ENCODE data around the gene LDAF1. TPM values are rescaled to one million over a fixed set of nuclear protein-coding genes. Genes with fewer than 3 reads are reported as not detected.
A peak's percentile ranks its signal among the peaks of the same experiment; 100 is the strongest.

Gene LDAF1
- total and polyA plus RNA-seq, 7 experiments from 2014 or later = 8.2 to 21.4 (median 15.8) TPM

DNA sequence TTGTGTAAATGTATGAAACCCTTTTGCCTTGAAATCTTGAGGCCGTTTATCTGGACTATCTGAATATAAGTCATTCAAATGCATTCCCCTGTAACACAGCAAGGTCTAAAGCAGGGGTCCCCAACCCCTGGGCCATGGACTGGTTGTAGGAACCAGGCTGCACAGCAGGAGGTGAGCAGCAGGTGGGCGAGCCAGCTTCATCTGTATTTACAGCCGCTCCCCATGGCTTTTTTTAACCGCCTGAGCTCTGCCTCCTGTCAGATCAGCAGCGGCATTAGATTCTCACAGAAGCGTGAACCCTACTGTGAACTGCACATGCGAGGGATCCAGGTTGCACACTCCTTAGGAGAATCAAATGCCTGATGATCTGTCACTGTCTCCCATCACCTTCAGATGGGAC lies 32.0 kb upstream of the LDAF1 start:
- Histone ChIP-seq H3K9me3 (ENCODE audit: control insufficient read depth in 2 of 3, low read length in 3 of 3) (no peaks in the 10 kb centered on the region), H3K4me3 (ENCODE audit: low read length) (no peak overlapping the region), H3K36me3 (ENCODE audit: control insufficient read depth in 2 of 3, insufficient read depth in 3 of 3, low read length in 3 of 3) (peaks cover 0 to 5% (median 0%) of the 10 kb centered on the region in 3 experiments), H3K27ac (ENCODE audit: low read depth, low read length) (no peak overlapping the region), H3K4me1 (ENCODE audit: control insufficient read depth in 2 of 2, insufficient read depth in 2 of 2, low read length in 2 of 2) (no peaks in the 10 kb centered on the region), H3K27me3 (ENCODE audit: control insufficient read depth in 2 of 2, insufficient read depth in 2 of 2, low read length in 2 of 2) (no peaks in the 10 kb centered on the region)
- Mint-ChIP-seq H3K4me1 (peaks cover 0 to 2% (median 0%) of the 10 kb centered on the region in 7 donors), H3K4me3 (no peak overlapping the region), H3K36me3 (peaks cover 0 to 41% (median 13%) of the 10 kb centered on the region in 5 donors), H3K27me3 (no peaks in the 10 kb centered on the region), H3K27ac (no peak overlapping the region), H3K9me3 (peaks cover 0 to 2% (median 0%) of the 10 kb centered on the region in 11 donors)
- ChIA-PET POLR2A (no interaction called here), CTCF (no interaction called here)
- no peak for ATAC-seq
- intact Hi-C loops (cut with micrococcal nuclease) = no loop called here
- no peak for DNase-seq

DNA sequence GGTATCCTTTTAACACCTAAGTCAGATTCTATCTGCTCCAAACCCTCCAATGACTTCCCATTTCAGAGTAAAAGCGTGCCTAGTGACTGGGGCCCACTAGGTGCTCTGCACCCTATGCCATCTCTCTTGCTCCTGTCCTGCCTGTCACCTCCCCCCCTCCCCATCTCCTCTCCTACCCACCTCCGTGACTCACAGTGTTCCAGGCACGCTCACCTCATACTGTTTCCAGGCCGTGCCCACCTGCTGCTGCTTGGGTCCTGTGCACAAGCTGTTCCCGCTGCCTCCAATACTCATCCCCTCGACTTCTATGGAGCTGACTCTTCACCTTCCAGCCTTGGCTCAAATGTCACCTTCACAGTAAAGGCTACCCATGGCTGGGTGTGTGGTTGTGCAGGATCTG lies 29.5 kb upstream of the LDAF1 start:
- no peak overlapping the region for H3K4me3 Mint-ChIP-seq
- Histone ChIP-seq H3K4me3 (ENCODE audit: low read length) (no peak overlapping the region), H3K9me3 (ENCODE audit: control insufficient read depth in 2 of 3, low read length in 3 of 3) (no peaks in the 10 kb centered on the region), H3K4me1 (ENCODE audit: control insufficient read depth in 2 of 2, insufficient read depth in 2 of 2, low read length in 2 of 2) (no peaks in the 10 kb centered on the region), H3K27me3 (ENCODE audit: control insufficient read depth in 2 of 2, insufficient read depth in 2 of 2, low read length in 2 of 2) (no peaks in the 10 kb centered on the region), H3K36me3 (ENCODE audit: control insufficient read depth in 2 of 3, insufficient read depth in 3 of 3, low read length in 3 of 3) (peaks cover 0 to 5% (median 0%) of the 10 kb centered on the region in 3 experiments), H3K27ac (ENCODE audit: low read depth, low read length) (no peak overlapping the region)
- intact Hi-C loops (cut with micrococcal nuclease) = no loop called here
- no peaks in the 10 kb centered on the region for H3K4me1 Mint-ChIP-seq
- H3K27ac Mint-ChIP-seq = no peak overlapping the region
- ATAC-seq = no peak
- no peaks in the 10 kb centered on the region for H3K27me3 Mint-ChIP-seq
- POLR2A ChIA-PET = no interaction called here
- CTCF ChIA-PET = no interaction called here
- H3K36me3 Mint-ChIP-seq = peaks cover 0 to 27% (median 6%) of the 10 kb centered on the region in 5 donors
- no peak for DNase-seq
- H3K9me3 Mint-ChIP-seq = peaks cover 0 to 2% (median 0%) of the 10 kb centered on the region in 11 donors

DNA sequence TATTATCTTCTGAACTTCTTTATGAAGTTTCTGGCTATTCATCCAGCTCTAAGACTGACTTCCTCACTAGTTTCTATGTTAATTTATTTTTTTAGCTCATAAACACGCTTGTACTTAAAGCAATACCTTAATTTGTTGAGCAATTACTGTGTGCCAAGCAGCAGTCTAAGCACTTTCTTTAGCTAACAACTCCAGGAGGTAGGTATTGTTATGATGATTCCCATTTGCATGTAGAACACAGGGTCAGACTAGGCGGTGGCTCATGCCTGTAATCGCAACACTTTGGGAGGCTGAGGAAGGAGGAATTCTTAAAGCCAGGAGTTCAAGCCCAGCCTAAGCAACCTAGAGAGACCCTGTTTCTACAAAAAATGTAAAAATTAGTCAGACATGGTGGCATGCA lies 27.7 kb upstream of the LDAF1 start:
- Histone ChIP-seq H3K27ac (ENCODE audit: low read depth, low read length) (no peak overlapping the region), H3K27me3 (ENCODE audit: control insufficient read depth in 2 of 2, insufficient read depth in 2 of 2, low read length in 2 of 2) (no peaks in the 10 kb centered on the region), H3K4me1 (ENCODE audit: control insufficient read depth in 2 of 2, insufficient read depth in 2 of 2, low read length in 2 of 2) (no peaks in the 10 kb centered on the region), H3K9me3 (ENCODE audit: control insufficient read depth in 2 of 3, low read length in 3 of 3) (no peaks in the 10 kb centered on the region), H3K36me3 (ENCODE audit: control insufficient read depth in 2 of 3, insufficient read depth in 3 of 3, low read length in 3 of 3) (no peaks in the 10 kb centered on the region), H3K4me3 (ENCODE audit: low read length) (no peak overlapping the region)
- Mint-ChIP-seq H3K9me3 (peaks cover 0 to 2% (median 0%) of the 10 kb centered on the region in 11 donors), H3K27ac (no peak overlapping the region), H3K4me1 (peaks cover 0 to 2% (median 0%) of the 10 kb centered on the region in 7 donors), H3K4me3 (no peak overlapping the region), H3K36me3 (peaks cover 0 to 13% (median 0%) of the 10 kb centered on the region in 5 donors), H3K27me3 (no peaks in the 10 kb centered on the region)
- intact Hi-C loops (cut with micrococcal nuclease) = no loop called here
- ChIA-PET POLR2A (interaction anchor here (0.7 kb wide), 1 partner anchor 42 kb away, joined by 3 read pairs; no protein-coding TSS in a partner anchor), CTCF (no interaction called here)
- ATAC-seq = no peak
- DNase-seq = no peak

DNA sequence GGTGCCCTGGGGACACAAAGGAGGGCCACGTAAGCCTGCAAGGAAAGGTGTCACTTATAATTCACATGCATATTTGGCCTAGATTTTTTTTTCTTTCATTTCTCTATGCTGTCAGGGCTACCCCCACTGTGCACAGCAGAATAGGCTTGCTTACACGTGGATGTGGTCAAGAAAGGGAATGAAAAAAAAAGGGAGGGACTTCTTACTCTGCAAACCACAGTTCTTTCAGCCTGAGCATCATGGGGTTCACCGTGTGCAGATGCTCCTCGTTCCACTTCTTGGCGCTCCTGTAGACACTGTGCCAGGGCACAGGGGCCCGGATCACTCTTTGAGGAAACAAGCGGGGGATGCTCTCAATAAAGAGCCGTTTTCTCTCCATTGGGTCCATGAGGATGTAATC lies 24.4 kb upstream of the LDAF1 start:
- POLR2A ChIA-PET = no interaction called here
- Mint-ChIP-seq H3K4me3 (no peak overlapping the region), H3K4me1 (peaks cover 0 to 2% (median 0%) of the 10 kb centered on the region in 7 donors), H3K9me3 (peaks cover 0 to 2% (median 0%) of the 10 kb centered on the region in 11 donors), H3K27ac (no peak overlapping the region), H3K27me3 (no peaks in the 10 kb centered on the region), H3K36me3 (peaks cover 0 to 4% (median 0%) of the 10 kb centered on the region in 5 donors)
- H3K4me3 ChIP-seq (ENCODE audit: low read length) = no peak overlapping the region
- intact Hi-C loops (cut with micrococcal nuclease) = no loop called here
- H3K27me3 ChIP-seq (ENCODE audit: control insufficient read depth in 2 of 2, insufficient read depth in 2 of 2, low read length in 2 of 2) = no peaks in the 10 kb centered on the region
- H3K36me3 ChIP-seq (ENCODE audit: control insufficient read depth in 2 of 3, insufficient read depth in 3 of 3, low read length in 3 of 3) = no peaks in the 10 kb centered on the region
- H3K9me3 ChIP-seq (ENCODE audit: control insufficient read depth in 2 of 3, low read length in 3 of 3) = no peaks in the 10 kb centered on the region
- DNase-seq (no peak), ATAC-seq (no peak)
- CTCF ChIA-PET = no interaction called here
- no peaks in the 10 kb centered on the region for H3K4me1 ChIP-seq (ENCODE audit: control insufficient read depth in 2 of 2, insufficient read depth in 2 of 2, low read length in 2 of 2)
- H3K27ac ChIP-seq (ENCODE audit: low read depth, low read length) = no peak overlapping the region

DNA sequence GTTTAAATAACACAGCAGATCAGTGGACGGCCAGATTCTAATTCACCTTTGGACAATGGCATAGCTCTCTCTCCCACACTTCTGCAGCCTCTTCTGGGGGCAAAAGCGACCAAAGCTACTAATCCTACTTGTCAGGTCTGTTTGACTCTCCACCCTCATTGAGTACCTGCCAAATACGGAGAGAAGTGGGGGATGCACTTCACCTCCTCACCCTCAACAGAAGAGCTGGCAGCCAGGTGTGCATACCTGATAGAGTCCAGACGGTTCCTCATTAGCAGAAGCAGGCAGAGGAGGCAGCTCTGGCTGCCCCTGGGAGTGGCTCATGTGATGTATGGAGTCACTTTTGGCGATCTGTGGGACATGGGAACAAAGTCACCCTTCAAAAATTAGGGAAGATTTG lies 12.7 kb upstream of the LDAF1 start:
- H3K9me3 Mint-ChIP-seq = peaks cover 0 to 15% (median 6%) of the 10 kb centered on the region in 11 donors
- CTCF ChIA-PET = no interaction called here
- H3K27me3 Mint-ChIP-seq = peaks cover 8 to 24% (median 11%) of the 10 kb centered on the region in 5 donors

DNA sequence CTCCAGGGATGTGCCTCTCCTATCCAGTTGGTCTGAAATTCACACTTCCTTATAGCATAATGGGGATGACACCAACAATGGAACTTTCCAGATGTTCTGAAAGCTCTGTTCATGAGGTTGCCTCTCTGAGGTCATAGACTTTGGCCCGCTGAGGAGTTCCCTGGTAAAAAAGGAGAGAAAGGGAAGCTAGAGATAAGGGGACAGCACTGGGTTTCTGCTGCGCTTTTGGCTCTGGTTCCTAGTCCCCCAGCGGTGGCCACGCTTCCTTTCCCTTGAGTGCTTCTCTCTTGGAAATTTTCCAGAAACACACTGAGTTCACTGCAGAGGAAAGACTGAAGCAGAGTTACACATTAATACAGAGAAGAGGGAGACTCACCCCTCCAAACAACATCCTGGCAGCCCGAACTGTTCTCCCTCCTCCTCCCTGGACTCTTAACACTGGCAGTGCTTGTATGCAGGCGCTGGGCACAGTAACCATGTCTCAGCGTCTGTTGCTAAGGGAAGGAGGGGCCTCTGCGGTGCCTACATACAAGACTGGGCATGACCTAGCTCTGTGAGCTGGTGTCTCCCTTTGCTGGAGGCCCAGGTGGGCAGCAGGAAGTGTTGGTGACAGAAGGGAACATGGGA lies 8.0 kb upstream of the LDAF1 start, which contains the start of gene DNAH3:
Gene DNAH3 (minus strand): TSS at position 472 of the 627 bp plus-strand sequence. CDS start 527 bp downstream, outside the sequence.
- ATAC-seq (no peak), DNase-seq (no peak)
- Mint-ChIP-seq H3K36me3 (no peaks in the 10 kb centered on the region), H3K4me3 (peak within 1 kb of the TSS in 1 of 10 donors; percentile 16), H3K27me3 (peaks cover 4 to 24% (median 11%) of the 10 kb centered on the region in 5 donors), H3K27ac (no peak within 1 kb of the TSS), H3K9me3 (no peaks in the 10 kb centered on the region), H3K4me1 (no peaks in the 10 kb centered on the region)
- Histone ChIP-seq H3K4me3 (ENCODE audit: low read length) (no peak within 1 kb of the TSS), H3K9me3 (ENCODE audit: control insufficient read depth in 2 of 3, low read length in 3 of 3) (no peaks in the 10 kb centered on the region), H3K4me1 (ENCODE audit: control insufficient read depth in 2 of 2, insufficient read depth in 2 of 2, low read length in 2 of 2) (no peaks in the 10 kb centered on the region), H3K27me3 (ENCODE audit: control insufficient read depth in 2 of 2, insufficient read depth in 2 of 2, low read length in 2 of 2) (no peaks in the 10 kb centered on the region), H3K36me3 (ENCODE audit: control insufficient read depth in 2 of 3, insufficient read depth in 3 of 3, low read length in 3 of 3) (no peaks in the 10 kb centered on the region), H3K27ac (ENCODE audit: low read depth, low read length) (no peak within 1 kb of the TSS)
- intact Hi-C loops (cut with micrococcal nuclease) = loop anchor here in 1 of 2 donors (10.0 kb wide), 1 partner anchor 306 kb away; no protein-coding TSS in a partner anchor
- ChIA-PET POLR2A (interaction anchor here (1.0 kb wide), 1 partner anchor 9 kb away, joined by 3 read pairs; no protein-coding TSS in a partner anchor), CTCF (no interaction called here)

More for the DNA sequence above, 12.7 kb upstream of the LDAF1 start:
- Histone ChIP-seq H3K27me3 (ENCODE audit: control insufficient read depth in 2 of 2, insufficient read depth in 2 of 2, low read length in 2 of 2) (no peaks in the 10 kb centered on the region), H3K4me3 (ENCODE audit: low read length) (no peak overlapping the region), H3K4me1 (ENCODE audit: control insufficient read depth in 2 of 2, insufficient read depth in 2 of 2, low read length in 2 of 2) (no peaks in the 10 kb centered on the region), H3K36me3 (ENCODE audit: control insufficient read depth in 2 of 3, insufficient read depth in 3 of 3, low read length in 3 of 3) (no peaks in the 10 kb centered on the region), H3K9me3 (ENCODE audit: control insufficient read depth in 2 of 3, low read length in 3 of 3) (no peaks in the 10 kb centered on the region), H3K27ac (ENCODE audit: low read depth, low read length) (no peak overlapping the region)
- POLR2A ChIA-PET = no interaction called here
- no peak overlapping the region for H3K4me3 Mint-ChIP-seq
- DNase-seq (no peak), ATAC-seq (no peak)
- H3K27ac Mint-ChIP-seq = no peak overlapping the region
- H3K36me3 Mint-ChIP-seq = peaks cover 0 to 7% (median 0%) of the 10 kb centered on the region in 5 donors
- no peaks in the 10 kb centered on the region for H3K4me1 Mint-ChIP-seq
- intact Hi-C loops (cut with micrococcal nuclease) = no loop called here
